Ascending aorta (tissue), 2 donors: ENCODE data around the gene RAPGEF2. TPM values are rescaled to one million over a fixed set of nuclear protein-coding genes. Genes with fewer than 3 reads are reported as not detected.

Experiments
- DNase-seq, 2 donors: peaks; one replicate each; pipeline ENCODE4 v3.0.0-alpha.2; 2019; ENCODE audit warnings: low spot score in 2 of 2
- H3K27ac ChIP-seq, 2 donors: fragments of 200-600 bp; sonication (generic); one replicate each; pipeline ENCODE4 v1.5.1; 2016 to 2017; ENCODE audit warnings: mild to moderate bottlenecking in 1 of 2
- H3K27me3 ChIP-seq: fragments of 200-600 bp; sonication (generic); one replicate; pipeline ENCODE4 v1.5.1; 2017
- H3K36me3 ChIP-seq, 2 donors: fragments of 200-600 bp; sonication (generic); one replicate each; pipeline ENCODE4 v1.5.1; 2016
- H3K4me1 ChIP-seq, 2 donors: fragments of 200-600 bp; sonication (generic); one replicate each; pipeline ENCODE4 v1.5.1; 2016 to 2017; ENCODE audit warnings: mild to moderate bottlenecking in 1 of 2
- H3K4me3 ChIP-seq, 2 donors: fragments of 200-600 bp; sonication (generic); one replicate each; pipeline ENCODE4 v1.5.1; 2016 to 2017; ENCODE audit warnings: mild to moderate bottlenecking in 1 of 2
- H3K9me3 ChIP-seq, 2 donors: fragments of 200-600 bp; sonication (generic); one replicate each; pipeline ENCODE4 v1.5.1; 2016
- intact Hi-C: fragments of 100-400 bp; cut with DNase I; formaldehyde crosslinking; loops from one replicate; pipeline ENCODE4 v1.15.1; 2023
- total RNA-seq: library from RNA; depleted of rRNA; stranded (reverse); fragments of >200 nt; gene quantifications from one replicate; pipeline ENCODE4 v1.1.0, GENCODE V29; 2016
- TF ChIP-seq, protein P1 (sequence below), 3 experiments: fragments of 200-600 bp in 2 of 3; fragments of 450-650 bp in 1 of 3; sonication (generic) in 2 of 3; IDR thresholded peaks; one replicate each; pipeline ENCODE4 v1.5.1; 2016 to 2019; ENCODE audit warnings: antibody characterized with exemption in 3 of 3, mild to moderate bottlenecking in 1 of 3, moderate library complexity in 1 of 3

Gene RAPGEF2
- total RNA-seq, 1 donor from 2014 or later: 65.7 TPM

DNA sequence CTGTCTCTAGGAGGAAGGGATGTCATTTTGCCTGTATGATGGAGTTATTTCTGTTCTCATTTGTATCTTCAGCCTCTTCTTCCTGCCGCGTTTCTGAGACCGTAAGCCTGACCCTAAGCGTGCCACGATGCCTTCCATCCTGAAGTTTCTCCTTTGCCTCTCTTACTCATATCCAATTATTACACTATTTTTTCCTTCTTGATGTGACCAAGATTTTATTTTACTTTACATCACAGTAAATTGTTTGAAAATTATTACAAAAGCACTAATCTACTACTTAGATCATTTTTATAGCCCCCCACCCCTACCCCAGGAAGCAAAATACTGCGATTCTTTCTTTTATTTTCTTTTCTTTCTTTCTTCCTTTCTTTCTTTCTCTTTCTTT lies 95.0 kb downstream of the RAPGEF2 start:
- Histone ChIP-seq H3K4me1 (peaks cover 0 to 21% of the 10 kb centered on the region in 2 donors), H3K4me3 (peak overlapping the region in 1 of 2 donors; percentile 38), H3K36me3 (no peaks in the 10 kb centered on the region), H3K27ac (peak overlapping the region; percentile 23 to 60), H3K9me3 (no peaks in the 10 kb centered on the region), H3K27me3 (no peaks in the 10 kb centered on the region)
- no peak for DNase-seq
- intact Hi-C loops: no loop called here
- TF ChIP-seq, protein P1, sequence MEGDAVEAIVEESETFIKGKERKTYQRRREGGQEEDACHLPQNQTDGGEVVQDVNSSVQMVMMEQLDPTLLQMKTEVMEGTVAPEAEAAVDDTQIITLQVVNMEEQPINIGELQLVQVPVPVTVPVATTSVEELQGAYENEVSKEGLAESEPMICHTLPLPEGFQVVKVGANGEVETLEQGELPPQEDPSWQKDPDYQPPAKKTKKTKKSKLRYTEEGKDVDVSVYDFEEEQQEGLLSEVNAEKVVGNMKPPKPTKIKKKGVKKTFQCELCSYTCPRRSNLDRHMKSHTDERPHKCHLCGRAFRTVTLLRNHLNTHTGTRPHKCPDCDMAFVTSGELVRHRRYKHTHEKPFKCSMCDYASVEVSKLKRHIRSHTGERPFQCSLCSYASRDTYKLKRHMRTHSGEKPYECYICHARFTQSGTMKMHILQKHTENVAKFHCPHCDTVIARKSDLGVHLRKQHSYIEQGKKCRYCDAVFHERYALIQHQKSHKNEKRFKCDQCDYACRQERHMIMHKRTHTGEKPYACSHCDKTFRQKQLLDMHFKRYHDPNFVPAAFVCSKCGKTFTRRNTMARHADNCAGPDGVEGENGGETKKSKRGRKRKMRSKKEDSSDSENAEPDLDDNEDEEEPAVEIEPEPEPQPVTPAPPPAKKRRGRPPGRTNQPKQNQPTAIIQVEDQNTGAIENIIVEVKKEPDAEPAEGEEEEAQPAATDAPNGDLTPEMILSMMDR (IDR thresholded peaks at IDR 0.05): no peak

DNA sequence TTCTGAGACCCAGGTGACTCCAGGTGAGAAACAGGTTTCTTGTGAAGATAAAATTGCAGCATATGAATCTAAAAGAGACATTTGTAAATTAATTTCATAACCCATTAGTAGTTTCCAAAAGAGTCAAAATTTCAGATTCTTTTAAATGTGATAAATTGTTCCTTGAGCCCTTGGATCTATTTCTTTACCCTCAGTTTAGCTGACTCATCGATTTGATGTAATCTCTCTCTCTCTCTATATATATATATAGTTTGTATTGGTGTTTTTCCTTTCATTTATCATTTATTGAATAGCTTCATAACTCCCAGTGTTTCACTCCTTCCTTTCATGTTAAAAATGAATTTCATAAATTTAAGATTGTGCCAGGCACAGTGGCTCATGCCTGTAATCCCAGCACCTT lies 96.9 kb downstream of the RAPGEF2 start:
- no peaks in the 10 kb centered on the region for H3K36me3 ChIP-seq
- peaks cover 0 to 21% of the 10 kb centered on the region in 2 donors for H3K4me1 ChIP-seq
- H3K27me3 ChIP-seq: no peaks in the 10 kb centered on the region
- no peaks in the 10 kb centered on the region for H3K9me3 ChIP-seq
- H3K27ac ChIP-seq: no peak overlapping the region
- no peak overlapping the region for H3K4me3 ChIP-seq
- TF ChIP-seq, protein P1 (IDR thresholded peaks at IDR 0.05): no peak
- no peak for DNase-seq
- intact Hi-C loops: loop anchor here (5.0 kb wide), 2 partner anchors 93 to 247 kb away; no protein-coding TSS in a partner anchor

DNA sequence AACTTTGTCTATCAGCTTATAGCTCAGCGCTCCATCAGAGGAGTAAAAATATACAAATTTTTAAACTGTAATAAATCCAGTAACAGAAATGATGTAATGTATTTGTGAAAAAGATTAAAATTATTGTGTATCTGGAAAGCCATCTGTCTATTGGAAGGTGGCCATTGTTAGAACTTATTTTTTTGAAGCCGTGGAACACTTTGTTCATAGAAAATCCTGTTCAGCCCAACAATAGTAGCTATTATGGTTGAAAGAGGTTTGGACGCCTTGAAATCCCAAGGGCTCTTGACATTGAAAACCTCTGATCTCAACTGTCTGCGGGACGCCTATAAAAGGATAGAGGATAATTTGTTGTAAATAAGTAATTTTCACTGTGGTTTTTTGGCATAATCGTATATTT lies 98.3 kb downstream of the RAPGEF2 start:
- Histone ChIP-seq H3K4me3 (no peak overlapping the region), H3K4me1 (peaks cover 0 to 22% of the 10 kb centered on the region in 2 donors), H3K27ac (peak overlapping the region in 1 of 2 donors; percentile 37), H3K9me3 (no peaks in the 10 kb centered on the region), H3K36me3 (no peaks in the 10 kb centered on the region), H3K27me3 (no peaks in the 10 kb centered on the region)
- TF ChIP-seq, protein P1 (IDR thresholded peaks at IDR 0.05): no peak
- intact Hi-C loops: loop anchor here (5.0 kb wide), 2 partner anchors 94 to 246 kb away; no protein-coding TSS in a partner anchor
- no peak for DNase-seq

DNA sequence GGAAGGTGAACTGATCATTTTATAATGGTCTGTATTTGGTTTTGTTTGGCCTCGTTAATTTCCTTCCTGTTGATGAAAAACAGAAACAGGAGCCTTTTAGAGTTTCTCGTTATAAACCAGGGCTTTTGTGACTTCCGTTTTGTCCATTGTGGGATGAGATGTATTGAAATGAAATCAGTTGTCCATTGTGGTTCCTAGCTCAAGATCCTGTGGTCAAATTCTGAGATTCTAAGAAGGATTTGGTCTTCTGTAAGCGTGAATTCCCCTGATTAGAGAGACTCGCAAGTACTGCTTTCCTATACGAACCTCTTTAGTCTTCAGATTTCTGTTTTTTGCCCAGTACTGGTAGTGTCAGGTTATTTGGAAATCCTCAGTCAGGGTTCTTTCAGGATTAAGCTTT lies 101.7 kb downstream of the RAPGEF2 start:
- DNase-seq: no peak
- Histone ChIP-seq H3K27me3 (no peaks in the 10 kb centered on the region), H3K4me3 (no peak overlapping the region), H3K27ac (no peak overlapping the region), H3K36me3 (no peaks in the 10 kb centered on the region), H3K9me3 (no peaks in the 10 kb centered on the region), H3K4me1 (peaks cover 0 to 27% of the 10 kb centered on the region in 2 donors)
- TF ChIP-seq, protein P1 (IDR thresholded peaks at IDR 0.05): no peak
- intact Hi-C loops: loop anchor here (5.0 kb wide), 2 partner anchors 97 to 243 kb away; no protein-coding TSS in a partner anchor

DNA sequence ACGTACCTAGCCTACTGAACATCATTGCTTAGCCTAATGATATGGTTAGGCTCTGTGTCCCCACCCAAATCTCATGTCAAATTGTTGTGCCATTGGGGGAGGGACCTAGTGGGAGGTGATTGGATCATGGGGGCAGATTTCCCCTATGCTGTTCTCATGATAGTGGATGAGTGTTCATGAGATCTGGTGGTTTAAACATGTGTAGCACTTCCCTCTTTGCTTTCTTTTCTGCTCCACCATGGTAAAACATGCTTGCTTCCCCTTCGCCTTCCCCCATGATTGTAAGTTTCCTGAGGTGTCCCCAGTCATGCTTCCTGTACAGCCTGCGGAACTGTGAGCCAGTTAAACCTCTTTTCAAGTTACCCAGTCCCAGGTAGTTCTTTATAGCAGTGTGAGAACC lies 102.6 kb downstream of the RAPGEF2 start:
- Histone ChIP-seq H3K9me3 (no peaks in the 10 kb centered on the region), H3K27me3 (no peaks in the 10 kb centered on the region), H3K36me3 (no peaks in the 10 kb centered on the region), H3K4me1 (peaks cover 0 to 23% of the 10 kb centered on the region in 2 donors), H3K4me3 (no peak overlapping the region), H3K27ac (no peak overlapping the region)
- intact Hi-C loops: no loop called here
- DNase-seq: no peak
- TF ChIP-seq, protein P1 (IDR thresholded peaks at IDR 0.05): no peak

DNA sequence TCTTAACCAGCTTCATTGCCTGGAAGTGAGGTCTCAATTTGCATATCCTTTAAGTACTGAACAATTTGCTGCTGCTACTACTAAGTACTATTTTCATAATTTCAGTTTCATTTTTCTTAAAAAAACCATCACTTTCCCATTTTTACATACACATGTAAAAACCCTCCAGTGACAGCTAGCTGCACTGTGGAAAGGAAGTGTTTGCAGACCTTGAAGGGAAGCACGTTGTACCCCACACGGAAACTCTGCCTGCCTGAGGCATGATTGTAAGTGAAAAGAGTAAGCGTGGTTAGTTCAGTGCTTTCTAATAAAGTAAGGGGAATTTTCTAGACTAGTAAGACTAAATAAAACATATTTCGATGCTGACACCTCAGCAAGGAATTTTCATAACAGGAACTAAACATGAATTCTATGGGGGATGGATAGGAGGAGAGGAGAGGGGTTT lies 103.6 kb downstream of the RAPGEF2 start:
- no peaks in the 10 kb centered on the region for H3K27me3 ChIP-seq
- peaks cover 0 to 15% of the 10 kb centered on the region in 2 donors for H3K4me1 ChIP-seq
- no peaks in the 10 kb centered on the region for H3K9me3 ChIP-seq
- TF ChIP-seq, protein P1 (IDR thresholded peaks at IDR 0.05): no peak
- no peaks in the 10 kb centered on the region for H3K36me3 ChIP-seq
- DNase-seq: no peak
- intact Hi-C loops: no loop called here
- H3K4me3 ChIP-seq: no peak overlapping the region
- peak overlapping the region in 1 of 2 donors; percentile 10 for H3K27ac ChIP-seq
